Measurements from ENCODE around the gene FLYWCH2. TPM values are rescaled to one million over a fixed set of nuclear protein-coding genes. Genes with fewer than 3 reads are reported as not detected.

Gene FLYWCH2
- total RNA-seq, 1 donor from 2014 or later: 24.9 TPM

DNA sequence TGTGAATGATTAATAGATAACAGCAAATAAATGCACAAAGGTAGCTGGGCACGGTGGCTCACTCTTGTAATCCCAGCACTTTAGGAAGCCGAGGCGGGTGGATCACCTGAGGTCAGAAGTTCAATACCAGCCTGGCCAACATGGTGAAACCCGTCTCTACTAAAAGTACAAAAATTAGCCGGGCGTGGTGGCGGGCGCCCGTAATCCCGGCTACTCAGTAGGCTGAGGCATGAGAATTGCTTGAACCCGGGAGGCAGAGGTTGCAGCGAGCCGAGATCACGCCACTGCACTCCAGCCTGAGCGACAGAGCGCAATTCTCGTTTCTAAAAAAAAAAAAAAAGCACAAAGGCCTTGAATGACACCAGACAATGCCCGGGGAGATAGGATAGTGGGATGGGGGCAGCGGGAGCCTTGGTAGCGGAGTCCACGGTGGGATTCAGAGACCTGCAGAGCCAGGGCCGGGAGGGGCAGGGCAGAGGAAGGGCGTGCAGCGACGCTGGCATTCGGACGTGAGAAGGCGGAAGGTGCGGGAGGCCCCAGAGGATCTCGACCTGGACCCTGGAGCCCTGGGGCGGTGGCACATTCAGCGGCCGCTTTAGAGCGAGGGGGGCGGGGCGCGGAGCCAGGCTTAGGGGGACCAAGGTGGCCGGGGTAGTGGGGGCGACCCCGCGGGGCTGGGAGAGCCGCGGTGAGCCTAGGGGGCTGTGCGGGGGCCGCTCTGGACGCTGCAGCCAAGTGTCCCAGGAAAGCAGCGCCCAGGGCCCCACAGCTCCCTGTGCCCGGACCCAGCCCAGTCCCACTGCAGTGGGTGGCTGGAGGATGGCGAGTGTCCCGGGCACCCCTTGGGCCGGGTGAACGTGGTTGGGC lies 999 bp upstream of the FLYWCH2 start:
- no peaks in the 10 kb centered on the region for H3K9me3 Mint-ChIP-seq (ENCODE audit: unreplicated experiment)
- H3K4me3 Mint-ChIP-seq (ENCODE audit: unreplicated experiment): peak overlapping the region; percentile 92
- peaks cover 6% of the 10 kb centered on the region for H3K4me1 Mint-ChIP-seq (ENCODE audit: unreplicated experiment)
- DNase-seq (ENCODE audit: low spot score): no peak
- peaks cover 11% of the 10 kb centered on the region for H3K36me3 Mint-ChIP-seq (ENCODE audit: low read depth, unreplicated experiment)
- peak overlapping the region; percentile 19 for H3K27ac Mint-ChIP-seq (ENCODE audit: unreplicated experiment)
- TF ChIP-seq, protein P1, sequence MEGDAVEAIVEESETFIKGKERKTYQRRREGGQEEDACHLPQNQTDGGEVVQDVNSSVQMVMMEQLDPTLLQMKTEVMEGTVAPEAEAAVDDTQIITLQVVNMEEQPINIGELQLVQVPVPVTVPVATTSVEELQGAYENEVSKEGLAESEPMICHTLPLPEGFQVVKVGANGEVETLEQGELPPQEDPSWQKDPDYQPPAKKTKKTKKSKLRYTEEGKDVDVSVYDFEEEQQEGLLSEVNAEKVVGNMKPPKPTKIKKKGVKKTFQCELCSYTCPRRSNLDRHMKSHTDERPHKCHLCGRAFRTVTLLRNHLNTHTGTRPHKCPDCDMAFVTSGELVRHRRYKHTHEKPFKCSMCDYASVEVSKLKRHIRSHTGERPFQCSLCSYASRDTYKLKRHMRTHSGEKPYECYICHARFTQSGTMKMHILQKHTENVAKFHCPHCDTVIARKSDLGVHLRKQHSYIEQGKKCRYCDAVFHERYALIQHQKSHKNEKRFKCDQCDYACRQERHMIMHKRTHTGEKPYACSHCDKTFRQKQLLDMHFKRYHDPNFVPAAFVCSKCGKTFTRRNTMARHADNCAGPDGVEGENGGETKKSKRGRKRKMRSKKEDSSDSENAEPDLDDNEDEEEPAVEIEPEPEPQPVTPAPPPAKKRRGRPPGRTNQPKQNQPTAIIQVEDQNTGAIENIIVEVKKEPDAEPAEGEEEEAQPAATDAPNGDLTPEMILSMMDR (IDR thresholded peaks at IDR 0.05; ENCODE audit: unreplicated experiment): no peak
- peaks cover 7% of the 10 kb centered on the region for H3K27me3 Mint-ChIP-seq (ENCODE audit: unreplicated experiment)

DNA sequence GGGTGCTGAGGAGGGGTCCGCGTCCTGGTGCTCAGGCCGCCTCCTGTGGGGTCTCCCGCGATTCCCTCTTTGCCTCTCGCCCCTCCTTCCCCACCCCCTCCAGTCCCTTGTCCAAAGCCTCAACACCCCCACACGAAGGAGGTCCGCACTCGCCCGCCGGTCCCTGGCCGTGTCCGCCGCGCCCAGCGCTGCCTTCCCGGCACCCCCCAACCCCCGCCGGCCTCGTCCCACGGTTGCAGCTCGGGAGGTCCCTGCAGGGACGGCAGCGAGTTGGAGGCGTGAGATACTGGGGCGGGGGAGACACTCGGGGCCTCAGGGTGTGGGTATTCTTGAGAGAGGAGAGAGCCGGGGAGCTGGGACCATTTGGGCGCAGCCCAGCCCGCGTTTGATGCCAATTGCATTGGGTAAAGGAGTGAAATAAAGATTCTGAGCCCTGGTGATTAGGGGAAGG lies 468 bp downstream of the FLYWCH2 start:
- peak overlapping the region; percentile 42 for H3K27ac Mint-ChIP-seq (ENCODE audit: unreplicated experiment)
- peaks cover 7% of the 10 kb centered on the region for H3K27me3 Mint-ChIP-seq (ENCODE audit: unreplicated experiment)
- TF ChIP-seq, protein P1 (IDR thresholded peaks at IDR 0.05; ENCODE audit: unreplicated experiment): no peak
- peak overlapping the region; percentile 92 for H3K4me3 Mint-ChIP-seq (ENCODE audit: unreplicated experiment)
- peak; percentile 30 for DNase-seq (ENCODE audit: low spot score)
- peaks cover 6% of the 10 kb centered on the region for H3K4me1 Mint-ChIP-seq (ENCODE audit: unreplicated experiment)
- H3K9me3 Mint-ChIP-seq (ENCODE audit: unreplicated experiment): no peaks in the 10 kb centered on the region
- peaks cover 11% of the 10 kb centered on the region for H3K36me3 Mint-ChIP-seq (ENCODE audit: low read depth, unreplicated experiment)

DNA sequence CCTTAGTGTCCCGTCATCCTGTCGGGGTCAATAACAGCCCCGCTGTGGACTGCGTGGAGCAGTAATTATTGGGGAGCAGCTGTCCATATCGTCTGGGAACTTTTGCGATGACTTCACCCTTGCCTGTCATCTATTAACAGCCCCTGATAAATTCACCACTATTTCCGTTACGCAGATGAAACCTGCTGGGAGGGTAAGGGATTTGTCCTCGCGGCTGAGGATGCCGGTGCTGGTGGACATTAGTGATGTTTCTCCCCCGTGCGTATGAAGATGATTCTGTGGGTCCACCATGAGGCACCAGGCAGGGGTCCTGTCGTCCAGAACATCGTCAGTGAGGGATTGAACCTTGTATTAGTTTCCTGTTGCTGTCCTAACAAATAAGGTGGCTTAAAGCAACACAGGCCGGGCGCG lies 1.0 kb downstream of the FLYWCH2 start:
- H3K9me3 Mint-ChIP-seq (ENCODE audit: unreplicated experiment): no peaks in the 10 kb centered on the region
- peak overlapping the region; percentile 92 for H3K4me3 Mint-ChIP-seq (ENCODE audit: unreplicated experiment)
- H3K4me1 Mint-ChIP-seq (ENCODE audit: unreplicated experiment): peaks cover 6% of the 10 kb centered on the region
- DNase-seq (ENCODE audit: low spot score): no peak
- peak overlapping the region; percentile 42 for H3K27ac Mint-ChIP-seq (ENCODE audit: unreplicated experiment)
- peaks cover 11% of the 10 kb centered on the region for H3K36me3 Mint-ChIP-seq (ENCODE audit: low read depth, unreplicated experiment)
- H3K27me3 Mint-ChIP-seq (ENCODE audit: unreplicated experiment): peaks cover 7% of the 10 kb centered on the region
- TF ChIP-seq, protein P1 (IDR thresholded peaks at IDR 0.05; ENCODE audit: unreplicated experiment): no peak

DNA sequence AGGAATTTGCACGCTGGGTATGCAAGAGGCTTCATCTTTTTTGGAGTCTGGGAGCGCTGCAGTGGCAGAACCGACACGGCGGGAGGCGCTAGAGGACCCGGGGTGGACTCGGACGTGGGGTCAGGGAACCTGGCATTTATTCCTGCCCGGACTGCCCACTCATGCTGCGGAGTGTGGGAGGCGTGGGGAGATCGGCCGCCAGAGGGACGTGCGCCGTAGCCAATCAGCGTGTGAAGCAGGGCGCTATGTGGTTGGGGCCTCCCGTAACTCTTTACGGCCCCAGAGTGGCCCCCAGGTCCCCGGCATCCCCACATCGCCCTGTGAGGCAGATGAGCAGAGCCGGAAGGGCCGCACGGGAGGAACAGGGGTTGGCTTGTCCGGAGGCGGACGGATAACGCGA lies 11.2 kb downstream of the FLYWCH2 start:
- no peak overlapping the region for H3K4me3 Mint-ChIP-seq (ENCODE audit: unreplicated experiment)
- H3K9me3 Mint-ChIP-seq (ENCODE audit: unreplicated experiment): no peaks in the 10 kb centered on the region
- DNase-seq (ENCODE audit: low spot score): no peak
- no peaks in the 10 kb centered on the region for H3K36me3 Mint-ChIP-seq (ENCODE audit: low read depth, unreplicated experiment)
- peaks cover 7% of the 10 kb centered on the region for H3K4me1 Mint-ChIP-seq (ENCODE audit: unreplicated experiment)
- TF ChIP-seq, protein P1 (IDR thresholded peaks at IDR 0.05; ENCODE audit: unreplicated experiment): no peak
- no peaks in the 10 kb centered on the region for H3K27me3 Mint-ChIP-seq (ENCODE audit: unreplicated experiment)
- peak overlapping the region; percentile 30 for H3K27ac Mint-ChIP-seq (ENCODE audit: unreplicated experiment)

DNA sequence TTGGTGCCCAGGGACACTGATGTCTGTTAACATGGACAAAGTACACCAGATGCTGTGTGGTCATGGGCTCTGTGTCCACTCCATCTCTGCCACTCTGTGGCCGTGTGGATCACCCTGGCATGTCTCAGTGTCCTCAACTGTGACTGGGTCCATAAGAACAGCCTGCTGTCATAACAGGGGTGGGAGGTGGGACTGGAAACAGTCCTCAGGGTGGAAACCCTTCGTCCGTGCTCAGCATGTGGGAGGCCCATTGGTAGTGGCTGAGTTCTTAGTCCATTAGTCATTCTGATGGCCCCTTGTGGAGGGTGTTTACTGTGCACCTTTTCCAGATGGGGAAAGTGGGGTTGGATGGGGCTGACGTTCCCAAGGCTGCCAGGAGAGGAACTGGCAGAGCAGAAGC lies 12.8 kb downstream of the FLYWCH2 start:
- Mint-ChIP-seq H3K4me3 (ENCODE audit: unreplicated experiment) (no peak overlapping the region), H3K36me3 (ENCODE audit: low read depth, unreplicated experiment) (no peaks in the 10 kb centered on the region), H3K9me3 (ENCODE audit: unreplicated experiment) (no peaks in the 10 kb centered on the region), H3K27me3 (ENCODE audit: unreplicated experiment) (no peaks in the 10 kb centered on the region), H3K27ac (ENCODE audit: unreplicated experiment) (no peak overlapping the region), H3K4me1 (ENCODE audit: unreplicated experiment) (peaks cover 2% of the 10 kb centered on the region)
- DNase-seq (ENCODE audit: low spot score): no peak
- TF ChIP-seq, protein P1 (IDR thresholded peaks at IDR 0.05; ENCODE audit: unreplicated experiment): no peak
